ENCODE results near the gene MYO15B.
A peak's percentile ranks its signal among the peaks of the same experiment; 100 is the strongest.
"Not testable (repeated sequence)": the region's sequence is repeated elsewhere in the genome, so short reads cannot be mapped to it uniquely, and the experiment has no call there.

The MYO15B gene

GRCh38 chr17:75583197-75583596, 4.4 kb upstream of the MYO15B start:
- DNase-seq = not testable (repeated sequence)

GRCh38 chr17:75584849-75585175, 2.8 kb upstream of the MYO15B start:
- DNase-seq = no peak

GRCh38 chr17:75588596-75589011, 1.0 kb downstream of the MYO15B start:
- DNase-seq = no peak

- DNase-seq = peak; percentile 87
Observed at GRCh38 chr17:75589012-75589918, 1.7 kb downstream of the MYO15B start.

- peak; percentile 27 for DNase-seq
Observed at GRCh38 chr17:75589919-75590303, 2.3 kb downstream of the MYO15B start.

- DNase-seq = no peak
Observed at GRCh38 chr17:75590314-75590761, 2.7 kb downstream of the MYO15B start.

- no peak for DNase-seq
Observed at GRCh38 chr17:75590849-75591721, 3.5 kb downstream of the MYO15B start.

- no peak for DNase-seq
Observed at GRCh38 chr17:75591722-75592302, 4.2 kb downstream of the MYO15B start.

GRCh38 chr17:75592348-75593020, 4.9 kb downstream of the MYO15B start:
- DNase-seq = no peak

GRCh38 chr17:75593430-75593829, 5.8 kb downstream of the MYO15B start:
- DNase-seq = not testable (repeated sequence)

- DNase-seq = no peak
Observed at GRCh38 chr17:75594499-75595283, 7.1 kb downstream of the MYO15B start.

GRCh38 chr17:75595284-75595919, 7.8 kb downstream of the MYO15B start:
- no peak for DNase-seq

- no peak for DNase-seq
Observed at GRCh38 chr17:75595920-75596313, 8.3 kb downstream of the MYO15B start.

- DNase-seq = no peak
Observed at GRCh38 chr17:75596320-75597087, 8.9 kb downstream of the MYO15B start.

- DNase-seq = no peak
Observed at GRCh38 chr17:75601057-75601987, 13.7 kb downstream of the MYO15B start.

- DNase-seq = no peak
Observed at GRCh38 chr17:75602644-75603043, 15.0 kb downstream of the MYO15B start.

- no peak for DNase-seq
Observed at GRCh38 chr17:75603123-75603522, 15.5 kb downstream of the MYO15B start.

GRCh38 chr17:75604034-75604695, 16.6 kb downstream of the MYO15B start:
- DNase-seq = no peak

- DNase-seq = no peak
Observed at GRCh38 chr17:75605790-75606189, 18.2 kb downstream of the MYO15B start.
